Subcutaneous adipose tissue (tissue), 4 donors: Measurements from ENCODE around the gene VRK3. TPM values are rescaled to one million over a fixed set of nuclear protein-coding genes. Genes with fewer than 3 reads are reported as not detected.
"Not testable (repeated sequence)": the region's sequence is repeated elsewhere in the genome, so short reads cannot be mapped to it uniquely, and the experiment has no call there.

Source experiments
- total RNA-seq, 4 donors: library from RNA; depleted of rRNA; stranded (reverse); fragments of >200 nt; gene quantifications; one replicate each; pipeline ENCODE4 v1.1.0, GENCODE V29; 2016
- TF ChIP-seq, protein P1 (sequence below): fragments of 450-650 bp; IDR thresholded peaks from one replicate; pipeline ENCODE4 v1.5.1; 2016; ENCODE audit warnings: low read depth, mild to moderate bottlenecking, control low read depth, antibody characterized with exemption, moderate library complexity

The VRK3 gene
- total RNA-seq, 4 donors from 2014 or later = 16.5 to 29.8 (median 26.8) TPM

DNA sequence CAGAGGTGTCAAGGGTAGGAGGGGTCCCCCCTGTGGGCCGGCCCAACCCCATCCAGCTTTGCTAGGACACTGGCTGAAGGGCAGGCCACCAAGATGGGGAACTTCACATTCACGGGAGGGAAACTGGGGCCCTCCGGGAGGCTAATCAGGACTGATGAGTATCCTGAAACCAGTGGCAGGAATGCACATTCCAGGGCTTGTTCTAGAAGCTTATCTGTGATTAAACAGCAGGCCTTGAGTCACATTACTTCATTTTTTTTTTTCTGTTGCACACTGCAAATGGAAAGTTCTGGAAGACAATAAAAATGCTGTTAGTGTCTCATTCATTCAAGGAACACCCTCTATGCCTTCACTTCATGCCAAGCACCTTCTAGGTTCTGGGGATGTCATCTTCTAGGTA is 48.7 kb downstream of the VRK3 start:
- TF ChIP-seq, protein P1, sequence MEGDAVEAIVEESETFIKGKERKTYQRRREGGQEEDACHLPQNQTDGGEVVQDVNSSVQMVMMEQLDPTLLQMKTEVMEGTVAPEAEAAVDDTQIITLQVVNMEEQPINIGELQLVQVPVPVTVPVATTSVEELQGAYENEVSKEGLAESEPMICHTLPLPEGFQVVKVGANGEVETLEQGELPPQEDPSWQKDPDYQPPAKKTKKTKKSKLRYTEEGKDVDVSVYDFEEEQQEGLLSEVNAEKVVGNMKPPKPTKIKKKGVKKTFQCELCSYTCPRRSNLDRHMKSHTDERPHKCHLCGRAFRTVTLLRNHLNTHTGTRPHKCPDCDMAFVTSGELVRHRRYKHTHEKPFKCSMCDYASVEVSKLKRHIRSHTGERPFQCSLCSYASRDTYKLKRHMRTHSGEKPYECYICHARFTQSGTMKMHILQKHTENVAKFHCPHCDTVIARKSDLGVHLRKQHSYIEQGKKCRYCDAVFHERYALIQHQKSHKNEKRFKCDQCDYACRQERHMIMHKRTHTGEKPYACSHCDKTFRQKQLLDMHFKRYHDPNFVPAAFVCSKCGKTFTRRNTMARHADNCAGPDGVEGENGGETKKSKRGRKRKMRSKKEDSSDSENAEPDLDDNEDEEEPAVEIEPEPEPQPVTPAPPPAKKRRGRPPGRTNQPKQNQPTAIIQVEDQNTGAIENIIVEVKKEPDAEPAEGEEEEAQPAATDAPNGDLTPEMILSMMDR = no peak

DNA sequence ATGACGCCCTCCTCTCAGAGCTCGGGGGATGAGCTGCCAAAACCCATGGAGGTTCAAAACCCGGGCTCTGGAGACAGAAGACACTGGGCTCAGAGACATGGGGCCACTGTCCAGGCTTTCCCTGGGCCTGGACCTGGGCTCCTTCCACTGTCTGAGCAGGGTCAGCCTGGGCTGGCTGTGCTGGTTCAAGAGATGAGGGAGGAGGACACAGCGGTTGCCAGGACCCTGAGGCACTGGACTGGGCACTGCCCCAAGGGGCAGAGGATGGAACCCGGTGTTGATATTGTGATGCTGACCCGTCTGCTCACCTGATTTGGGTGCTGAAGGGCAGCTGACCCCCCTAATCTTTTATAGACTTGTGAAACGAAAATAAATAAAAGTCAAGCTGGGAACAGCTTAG is 50.1 kb downstream of the VRK3 start:
- TF ChIP-seq, protein P1 = no peak

DNA sequence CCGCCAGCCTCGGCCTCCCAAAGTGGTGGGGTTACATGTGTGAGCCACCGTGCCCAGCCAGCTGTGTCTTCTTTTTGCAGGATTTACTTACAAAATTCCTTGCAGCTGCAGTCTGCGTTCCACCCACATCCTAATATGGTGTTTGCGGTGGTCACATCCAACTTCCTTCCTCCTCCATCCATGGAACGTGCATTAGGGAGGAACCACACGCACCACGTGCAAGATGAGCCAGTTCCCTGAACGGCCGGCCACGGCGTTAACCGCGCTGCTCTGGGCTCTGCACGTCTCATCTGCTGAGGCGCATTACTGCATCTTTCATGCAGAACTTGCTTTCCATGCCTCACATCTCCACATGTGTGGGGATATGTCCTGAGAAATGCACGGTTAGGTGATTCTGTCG is 51.2 kb downstream of the VRK3 start:
- TF ChIP-seq, protein P1 = no peak

DNA sequence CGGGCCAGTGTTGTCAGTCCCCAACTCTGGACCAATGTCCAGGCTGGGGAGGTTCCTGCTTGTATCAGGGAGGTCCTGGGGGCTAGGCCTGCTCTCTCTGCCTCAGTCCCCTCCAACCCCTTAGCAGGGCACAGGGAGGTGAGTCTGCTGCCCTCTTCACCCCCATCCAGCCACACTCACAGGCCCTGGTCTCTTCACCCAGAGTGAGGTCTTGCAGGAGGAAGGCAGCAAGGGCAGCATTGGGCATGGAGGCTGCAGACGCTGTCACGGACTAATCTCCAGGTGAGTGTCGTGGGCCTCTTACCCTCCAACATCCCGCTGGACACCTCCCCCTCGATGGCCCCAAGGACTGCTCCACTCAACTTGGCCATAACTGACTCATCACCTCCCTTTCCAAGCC is 52.3 kb downstream of the VRK3 start:
- TF ChIP-seq, protein P1 = no peak

DNA sequence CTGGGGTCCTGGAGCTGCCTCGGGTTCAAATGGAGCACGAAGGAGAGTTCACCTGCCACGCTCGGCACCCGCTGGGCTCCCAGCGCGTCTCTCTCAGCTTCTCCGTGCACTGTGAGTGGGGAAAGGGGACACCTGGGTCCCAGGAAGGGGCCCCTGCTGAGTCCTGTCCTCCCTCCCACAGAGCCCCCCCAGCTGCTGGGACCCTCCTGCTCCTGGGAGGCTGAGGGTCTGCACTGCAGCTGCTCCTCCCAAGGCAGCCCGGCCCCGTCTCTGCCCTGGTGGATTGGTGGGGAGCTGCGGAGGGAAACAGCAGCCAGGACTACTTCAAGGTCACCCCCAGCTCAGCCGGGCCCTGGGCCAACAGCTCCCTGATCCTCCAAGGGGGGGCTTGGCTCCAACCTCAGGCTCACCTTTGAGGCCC is 53.2 kb downstream of the VRK3 start:
- TF ChIP-seq, protein P1 = no peak

DNA sequence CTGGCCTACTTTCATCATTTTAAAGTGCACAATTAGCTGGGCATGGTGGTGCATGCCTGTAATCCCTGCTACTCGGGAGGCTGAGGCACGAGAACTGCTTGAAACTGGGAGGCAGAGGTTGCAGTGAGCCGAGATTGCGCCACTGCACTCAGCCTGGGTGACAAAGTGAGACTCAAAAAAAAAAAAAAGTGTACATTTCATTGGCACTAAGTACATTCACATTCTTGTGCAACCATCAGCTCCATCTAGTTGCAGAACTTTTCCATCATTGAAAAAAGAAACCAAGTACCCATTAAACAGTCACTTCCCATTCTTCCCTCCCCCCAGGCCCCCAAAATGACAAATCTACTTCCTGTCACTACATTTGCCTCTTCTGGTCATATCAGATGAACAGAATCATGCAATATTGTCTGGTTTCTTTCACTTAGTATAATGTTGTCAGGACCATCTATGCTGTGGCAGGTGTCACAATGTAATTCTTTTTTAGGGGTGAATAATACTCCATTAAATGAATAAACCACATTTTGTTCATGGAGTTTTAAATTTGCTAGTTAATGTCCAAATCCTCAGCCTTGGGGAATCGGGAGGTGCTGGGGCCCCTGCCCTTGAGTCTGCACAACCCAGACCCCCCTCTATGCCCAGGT is 56.8 kb downstream of the VRK3 start:
- TF ChIP-seq, protein P1 = no peak

DNA sequence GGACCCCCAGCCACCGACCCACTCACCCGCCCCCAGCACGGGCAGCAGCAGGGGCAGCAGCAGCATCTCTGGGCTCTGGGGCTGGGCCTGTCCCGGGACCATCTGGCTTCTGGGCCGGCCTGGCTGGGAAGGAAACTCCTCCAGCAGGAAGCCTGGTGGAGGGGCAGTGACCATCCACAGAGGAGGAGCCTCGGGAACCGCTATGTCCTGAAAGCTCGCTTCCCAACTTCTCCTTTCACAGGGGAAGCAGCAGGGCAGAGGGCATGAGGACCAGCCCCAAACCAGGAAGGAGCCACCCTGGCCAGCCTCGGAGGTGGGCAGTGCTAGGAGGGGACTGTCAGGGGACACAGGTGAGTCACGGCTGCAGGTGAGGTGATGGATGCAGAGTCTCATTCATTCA is 64.2 kb downstream of the VRK3 start, which contains the start of gene SIGLEC11:
Gene SIGLEC11, minus strand, starts transcription at position 193 of the 400 bp plus-strand sequence. Its CDS starts 91 bp downstream, at position 102.
- TF ChIP-seq, protein P1 = not testable (repeated sequence)
